GM19193 (cell line): ENCODE data around the gene C16orf89.

Experiments used
- POLR2A ChIP-seq: IDR thresholded peaks from 4 replicates; pipeline ENCODE4 v1.6.1; 2011; ENCODE audit not compliant: insufficient read depth, insufficient read length; ENCODE audit errors: extremely low read depth

Gene C16orf89

DNA sequence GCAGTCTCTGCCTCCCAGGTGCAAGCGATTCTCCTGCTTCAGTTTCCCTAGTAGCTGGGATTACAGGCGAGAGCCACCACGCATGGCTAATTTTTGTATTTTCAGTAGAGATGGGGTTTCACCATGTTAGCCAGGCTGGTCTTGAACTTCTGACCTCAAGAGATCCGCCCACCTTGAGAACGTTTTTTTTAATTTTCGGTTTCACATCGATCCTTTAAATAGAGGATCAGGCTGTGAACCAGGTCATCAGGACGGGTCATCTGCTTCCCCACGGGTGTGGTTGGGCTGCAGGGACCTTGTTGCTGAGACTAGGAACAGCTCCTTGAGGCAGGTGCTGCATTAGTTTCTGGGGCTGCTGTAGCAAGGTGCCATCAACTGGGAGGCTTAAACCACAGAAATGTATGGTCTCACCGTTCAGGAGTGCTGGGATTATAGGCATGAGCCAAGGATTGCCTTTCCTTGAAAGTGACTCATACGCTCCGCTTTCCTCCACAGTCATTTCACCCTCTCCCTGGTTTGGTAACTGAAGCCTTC, 24.1 kb downstream of the C16orf89 start:
- TF ChIP-seq POLR2A = no peak

DNA sequence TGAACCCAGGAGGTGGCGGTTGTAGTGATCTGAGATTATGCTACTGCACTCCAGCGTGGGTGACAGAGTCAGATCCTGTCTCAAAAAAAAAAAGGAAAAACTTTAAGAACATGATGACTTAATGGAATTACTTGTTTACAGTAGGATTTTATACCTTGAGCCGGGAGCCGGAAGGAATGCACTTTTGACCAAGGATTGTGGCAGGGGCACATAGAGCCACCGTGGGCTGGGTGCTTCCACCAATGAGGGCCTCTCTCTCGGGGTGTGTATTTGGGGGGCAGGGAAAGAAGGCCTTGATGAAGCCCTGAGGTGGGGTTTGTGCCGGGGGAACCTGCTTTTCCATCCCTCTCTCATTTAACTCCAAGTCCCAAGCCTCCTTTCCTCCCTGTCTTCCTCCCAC, 25.3 kb downstream of the C16orf89 start:
- no peak for TF ChIP-seq POLR2A

DNA sequence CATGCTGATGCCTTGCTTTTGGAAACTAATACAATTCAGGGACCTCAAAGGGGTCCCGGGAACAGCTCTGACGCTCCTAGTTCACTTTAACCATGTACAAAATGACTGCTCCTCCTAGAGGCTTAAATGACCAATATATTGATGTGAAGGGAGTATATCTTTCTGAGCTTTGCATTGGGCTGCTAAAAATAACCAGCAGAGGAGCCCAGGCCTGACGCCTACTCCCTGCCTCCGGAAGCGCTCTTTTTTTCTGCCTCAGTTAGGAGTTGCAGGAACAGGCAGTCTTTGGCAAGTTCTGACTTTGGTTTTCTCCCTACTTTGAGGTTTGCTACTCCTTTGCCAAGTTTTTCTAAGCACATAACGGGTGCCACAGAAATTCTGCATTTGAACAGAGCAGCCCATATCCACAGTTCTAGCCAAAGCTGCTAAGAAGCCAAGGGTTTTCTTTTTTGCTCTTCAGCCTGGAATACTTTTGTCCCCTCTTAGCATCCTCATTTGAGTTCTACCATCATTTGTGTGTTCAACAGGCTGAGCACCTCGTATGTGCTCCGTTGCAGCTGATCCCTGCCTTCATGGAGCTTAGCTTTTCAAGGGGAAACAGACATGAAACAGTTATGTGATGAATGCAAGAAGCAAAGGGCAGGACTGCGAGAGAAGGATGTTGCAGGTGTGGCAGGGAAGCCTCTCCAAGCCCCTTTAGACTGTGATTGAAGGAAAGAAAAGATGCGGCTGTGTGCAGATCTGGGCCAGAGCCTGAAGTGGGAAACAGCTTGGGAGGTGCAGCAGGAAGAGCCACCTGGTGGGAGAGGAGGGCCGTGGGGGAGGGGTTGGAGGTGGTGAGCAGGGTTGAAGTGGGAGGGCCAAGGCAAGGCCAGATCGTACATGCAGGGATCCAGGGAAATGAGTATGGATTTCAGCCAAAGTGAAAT, 29.3 kb downstream of the C16orf89 start:
- TF ChIP-seq POLR2A = no peak

DNA sequence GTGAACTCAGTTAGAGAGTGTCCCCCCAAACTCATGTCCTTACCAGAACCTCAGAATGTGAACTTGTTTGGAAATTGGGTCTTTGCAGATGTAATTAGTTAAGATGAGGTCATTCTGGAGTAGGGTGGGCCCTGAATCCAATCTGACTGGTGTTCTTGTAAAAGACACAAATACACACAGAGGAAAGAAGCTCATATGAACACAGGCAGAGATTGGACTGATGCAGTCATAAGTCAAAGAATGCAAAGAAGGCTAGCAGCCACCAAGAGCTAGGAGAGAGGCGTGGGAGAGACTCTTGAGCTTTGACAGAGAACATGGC, 29.9 kb downstream of the C16orf89 start:
- no peak for TF ChIP-seq POLR2A

DNA sequence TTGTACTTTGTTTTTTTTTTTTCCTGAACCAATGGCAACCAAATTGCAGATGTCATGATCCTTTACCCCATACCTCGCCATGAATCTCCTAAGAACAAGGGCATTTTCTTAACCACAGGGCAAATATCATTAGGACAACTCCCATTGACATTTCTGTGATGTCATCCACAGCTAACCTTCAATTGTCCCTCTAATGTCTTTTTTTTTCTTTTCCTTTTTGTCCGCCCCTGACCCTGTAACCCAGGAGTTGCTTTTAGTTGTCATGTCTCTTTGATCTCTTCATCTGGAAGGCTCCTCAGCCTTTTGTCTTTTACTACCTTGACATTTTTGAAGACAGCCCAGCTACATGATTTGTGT, 31.6 kb downstream of the C16orf89 start:
- TF ChIP-seq POLR2A = no peak

DNA sequence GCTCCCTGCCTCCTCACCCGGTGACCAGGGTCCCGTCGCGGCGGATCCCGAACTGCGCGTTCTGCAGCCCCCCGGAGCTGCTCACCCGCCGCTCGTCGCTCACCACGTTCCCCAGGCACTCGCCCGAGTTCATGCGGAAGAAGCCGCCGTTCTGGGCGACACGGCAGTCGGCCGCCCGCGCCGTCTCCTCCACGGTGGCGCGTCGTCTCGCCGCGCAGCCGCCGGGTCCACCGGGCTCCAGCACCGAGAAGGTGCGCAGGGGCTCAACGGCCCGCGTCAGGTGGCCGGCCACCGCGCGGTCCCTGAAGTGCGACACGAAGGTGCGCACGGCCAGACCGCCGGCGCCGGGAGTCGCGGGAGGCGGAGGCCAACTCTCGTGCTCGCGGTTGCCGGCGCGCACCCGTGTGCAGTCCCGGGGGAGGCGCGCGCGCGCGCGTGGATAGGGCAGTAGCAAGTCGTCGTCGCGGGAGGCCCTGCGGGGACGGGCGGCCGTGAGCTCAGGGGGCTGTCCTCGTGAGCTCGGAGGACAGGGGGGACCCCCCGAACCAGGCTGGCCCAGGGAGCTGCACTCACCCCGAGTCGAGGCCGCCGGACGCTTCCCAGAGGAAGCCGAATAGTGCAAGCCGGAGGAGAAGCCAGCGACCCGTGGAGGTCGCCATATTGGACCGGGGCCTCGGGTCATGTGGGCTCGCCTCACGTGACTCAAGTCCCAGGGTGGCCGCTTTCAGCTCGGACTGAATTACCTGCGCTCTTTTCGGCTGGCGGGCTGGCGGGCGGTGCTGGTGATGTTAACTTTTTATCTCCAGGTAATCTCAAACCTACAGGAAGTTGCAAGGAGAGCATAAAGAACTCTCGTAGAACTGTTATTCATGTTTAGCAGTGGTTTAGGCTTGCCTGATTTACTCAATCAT, 32.2 kb downstream of the C16orf89 start, which contains the start of gene NAGPA:
TSS of gene NAGPA (minus strand) at position 680 of the 911 bp plus-strand sequence. CDS start at position 659, 21 bp downstream.
- TF ChIP-seq POLR2A = peak; percentile 76

DNA sequence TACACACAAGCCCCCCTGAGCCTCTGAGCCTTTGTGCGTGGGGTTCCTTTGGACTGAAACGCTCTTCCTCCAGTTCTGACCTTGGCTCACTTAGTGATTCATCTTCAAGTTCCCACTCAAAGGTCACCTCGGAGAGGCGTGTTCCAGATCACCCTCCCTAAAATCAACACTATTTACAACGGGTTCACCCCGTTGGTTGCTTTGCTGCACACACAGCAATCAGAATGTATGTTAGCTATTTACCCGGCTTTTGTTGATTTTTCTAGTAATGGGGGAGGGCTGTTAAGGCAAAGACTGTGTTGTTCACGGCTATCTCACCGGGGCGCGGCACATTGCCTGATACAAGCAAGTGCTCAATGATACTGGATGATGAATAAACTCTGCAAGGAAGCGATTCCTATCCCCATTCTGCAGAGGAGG, 33.0 kb downstream of the C16orf89 start:
- TF ChIP-seq POLR2A = no peak

DNA sequence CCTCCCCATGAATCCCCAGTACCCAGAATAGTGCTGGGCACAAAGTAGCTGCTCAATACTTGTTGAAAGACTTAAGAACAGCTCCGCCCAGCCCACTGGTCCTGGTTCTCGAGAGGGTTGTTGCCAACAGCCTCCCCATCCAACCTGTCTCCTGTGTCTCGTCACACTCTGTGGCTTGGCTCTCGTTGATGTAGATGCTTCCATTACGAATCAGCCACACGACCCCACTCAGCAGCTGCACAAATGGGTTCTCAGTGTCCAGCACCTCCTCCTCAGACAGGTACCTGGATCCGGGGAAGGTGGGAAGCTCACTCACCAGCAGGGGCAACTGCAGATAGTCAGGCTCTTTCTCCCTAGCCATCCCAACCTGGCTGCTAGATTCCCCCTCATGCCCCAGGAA, 34.2 kb downstream of the C16orf89 start:
- no peak for TF ChIP-seq POLR2A

DNA sequence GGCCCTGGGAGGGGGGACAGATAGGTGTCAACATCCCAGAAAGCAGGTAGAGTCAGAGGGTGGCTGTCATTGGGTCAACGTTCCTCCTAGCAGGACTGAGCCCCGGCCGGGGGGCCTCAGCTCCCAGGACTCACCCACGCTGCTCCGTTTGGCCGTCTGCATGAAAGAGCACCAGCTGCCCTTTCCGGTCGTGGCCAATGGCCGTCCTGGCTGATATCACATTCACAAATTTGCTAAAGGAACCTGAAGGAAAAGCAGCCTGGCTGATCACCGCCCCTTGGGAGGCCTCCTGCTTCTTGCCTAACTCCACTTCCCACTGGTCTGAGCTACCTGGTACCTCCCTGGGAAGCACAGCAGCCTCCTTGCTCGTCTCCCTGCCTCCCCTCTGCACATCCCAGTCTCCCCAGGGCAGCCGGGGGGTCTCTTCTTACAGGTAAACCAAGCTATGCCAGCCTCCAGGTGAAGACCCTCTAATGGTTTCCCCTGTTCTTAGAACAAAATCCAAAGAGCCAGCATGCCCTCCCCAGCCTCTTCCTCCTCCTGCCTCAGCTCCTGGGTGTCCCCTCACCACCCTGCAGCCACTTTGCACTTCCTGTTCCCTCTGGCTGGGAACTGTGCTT, 35.4 kb downstream of the C16orf89 start:
- TF ChIP-seq POLR2A = no peak

DNA sequence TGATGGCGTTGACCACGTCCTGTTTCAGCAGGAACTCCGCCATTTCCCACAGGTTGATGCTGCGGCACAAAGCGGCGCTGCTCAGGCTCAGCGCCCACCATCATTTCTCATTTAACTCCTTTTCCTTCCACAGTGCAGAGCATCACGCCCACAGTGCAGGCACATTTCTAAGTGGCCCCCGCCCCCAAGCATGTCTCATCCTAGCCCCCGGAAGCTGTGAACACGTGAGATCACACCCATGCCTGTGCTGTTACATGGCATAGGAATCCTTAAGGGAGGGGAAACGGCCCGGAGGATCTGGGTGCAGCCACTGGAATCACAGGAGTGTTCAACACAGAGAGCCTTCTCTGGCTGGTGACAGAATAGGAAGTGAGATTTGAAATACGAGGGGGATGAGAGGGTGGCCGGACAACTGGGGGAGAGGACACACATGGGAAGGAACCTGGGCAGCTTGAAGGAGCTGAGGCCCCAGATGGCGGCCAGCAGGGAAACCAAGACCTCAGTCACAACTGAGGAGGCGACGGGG, 36.7 kb downstream of the C16orf89 start:
- TF ChIP-seq POLR2A = no peak

DNA sequence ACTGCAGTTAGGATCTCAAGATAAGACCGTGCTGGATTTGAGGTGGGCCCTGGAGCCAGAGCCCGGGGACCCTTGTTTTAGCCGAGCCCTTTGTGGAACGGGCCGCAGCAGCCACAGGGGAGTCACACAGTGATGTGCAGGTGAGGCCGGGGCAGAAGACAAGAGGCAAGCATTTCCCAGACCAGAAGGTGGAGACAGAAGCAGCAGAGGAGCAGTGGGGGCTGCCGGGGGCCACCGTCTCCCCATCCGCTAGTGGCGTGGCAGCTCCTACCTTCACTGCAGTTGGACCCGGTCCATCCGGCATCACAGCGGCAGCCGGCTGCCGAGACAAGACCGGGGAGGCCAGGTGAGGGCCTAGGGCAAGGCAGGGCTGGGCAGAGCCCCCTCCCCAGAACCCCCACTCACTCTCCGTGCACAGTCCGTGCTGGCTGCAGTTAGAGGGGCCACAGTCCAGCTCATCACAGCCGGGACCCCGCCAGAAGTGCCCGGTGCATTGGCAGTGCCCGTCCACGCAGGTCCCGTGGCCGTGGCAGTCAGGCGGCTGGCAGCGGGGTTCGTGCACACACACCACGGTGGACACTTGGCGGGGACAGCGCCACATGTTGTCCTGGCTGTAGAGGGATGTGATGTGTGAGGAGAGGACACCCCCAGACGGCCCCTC, 38.1 kb downstream of the C16orf89 start:
- no peak for TF ChIP-seq POLR2A

DNA sequence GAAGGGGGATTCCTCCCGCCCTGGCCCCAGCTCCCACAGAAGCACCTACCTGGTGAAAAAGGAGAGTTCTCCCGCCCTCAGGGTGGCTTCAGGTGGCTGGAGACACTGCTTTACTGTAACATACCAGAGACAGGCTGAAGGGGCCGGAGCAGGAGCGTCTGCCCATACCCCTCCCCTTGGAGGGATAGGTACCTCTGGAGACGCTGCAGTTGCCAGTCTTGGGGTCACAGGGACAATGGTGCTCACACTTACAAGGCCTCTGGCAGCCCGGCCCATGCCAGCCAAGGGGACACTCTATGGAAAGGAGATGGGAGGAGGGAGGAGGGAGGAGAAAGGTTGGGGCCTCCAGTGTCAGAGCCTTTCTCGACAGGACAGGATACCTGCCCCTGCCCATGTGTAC, 38.7 kb downstream of the C16orf89 start:
- no peak for TF ChIP-seq POLR2A

DNA sequence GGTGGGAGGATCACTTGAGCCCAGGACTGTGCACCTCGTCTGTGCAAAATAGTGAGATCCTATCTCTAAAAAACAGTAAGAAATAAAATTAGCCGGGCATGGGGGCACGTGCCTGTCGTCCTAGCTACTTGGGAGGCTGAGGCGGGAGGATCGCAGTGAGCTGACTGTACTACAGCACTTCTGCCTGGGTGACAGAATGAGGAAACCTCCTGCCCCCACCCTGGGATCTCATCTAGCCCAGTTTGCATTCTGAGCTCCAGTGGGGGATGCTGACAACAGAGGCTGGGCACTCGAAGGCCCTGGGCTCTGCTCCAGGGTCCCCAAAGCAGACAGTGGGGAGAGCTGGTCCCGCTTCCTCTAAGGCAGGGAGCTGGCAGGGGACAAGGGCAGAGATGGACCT, 39.1 kb downstream of the C16orf89 start:
- no peak for TF ChIP-seq POLR2A

DNA sequence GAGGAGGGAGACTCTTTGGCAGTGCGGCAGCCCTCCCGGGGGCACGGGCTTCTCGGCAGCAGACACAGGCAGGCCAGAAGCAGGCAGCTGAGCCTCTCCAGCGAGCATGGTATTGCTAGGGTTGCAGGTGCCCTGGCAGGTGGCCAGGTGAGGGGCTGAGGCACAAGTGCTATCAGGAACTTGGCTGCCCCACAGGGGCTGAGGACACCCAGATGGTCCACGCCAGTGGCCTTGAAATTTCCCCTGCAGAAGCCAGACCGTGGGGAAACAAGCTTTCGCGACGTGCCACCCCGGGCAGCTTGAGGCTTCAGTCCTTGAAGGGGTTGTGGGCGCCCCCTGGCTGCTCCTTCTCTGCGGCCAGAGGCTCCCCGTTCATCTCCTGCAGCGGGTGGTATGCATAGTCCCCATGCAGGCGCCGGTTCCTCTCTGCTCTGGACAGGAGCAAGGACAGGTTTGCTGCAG, 40.6 kb downstream of the C16orf89 start:
- TF ChIP-seq POLR2A = no peak
